22Rv1 (cell line): ENCODE results near the gene ULK4.

Source experiments
- H3K27ac ChIP-seq: fragments of 450-650 bp; 2 replicates; pipeline ENCODE4 v1.5.1; 2017
- CTCF ChIP-seq: fragments of 450-650 bp; IDR thresholded peaks from 2 replicates; pipeline ENCODE4 v1.5.1; 2017; ENCODE audit warnings: mild to moderate bottlenecking
- ZFX ChIP-seq: fragments of 450-650 bp; IDR thresholded peaks from 2 replicates; pipeline ENCODE4 v1.6.1; 2017; ENCODE audit warnings: antibody characterized with exemption, borderline replicate concordance

ULK4 gene

GRCh38 chr3:41522612-41523011 is 439.3 kb downstream of the ULK4 start:
- H3K27ac ChIP-seq = no peak overlapping the region
- TF ChIP-seq CTCF (no peak), ZFX (no peak)

- no peak overlapping the region for H3K27ac ChIP-seq
- no peak for TF ChIP-seq CTCF
These were observed 440.8 kb downstream of the ULK4 start for GRCh38 chr3:41521010-41521655.

GRCh38 chr3:41519746-41520145 is 442.2 kb downstream of the ULK4 start:
- TF ChIP-seq CTCF (no peak), ZFX (no peak)
- no peak overlapping the region for H3K27ac ChIP-seq

GRCh38 chr3:41518626-41519025 is 443.3 kb downstream of the ULK4 start:
- no peak overlapping the region for H3K27ac ChIP-seq
- TF ChIP-seq ZFX (no peak), CTCF (no peak)

- TF ChIP-seq ZFX (no peak), CTCF (peak; percentile 43)
- no peak overlapping the region for H3K27ac ChIP-seq
These were observed 453.7 kb downstream of the ULK4 start for GRCh38 chr3:41508063-41508696.

GRCh38 chr3:41507336-41508062 is 454.4 kb downstream of the ULK4 start:
- TF ChIP-seq CTCF = no peak
- TF ChIP-seq ZFX = no peak
- no peak overlapping the region for H3K27ac ChIP-seq
